Mesodermal cell (in vitro differentiated cells): ENCODE data around the gene CCN5.

Source experiments
- H3K27ac ChIP-seq: 2 replicates; pipeline ENCODE4 v1.7.0; 2013; ENCODE audit warnings: mild to moderate bottlenecking, low read depth, low read length, moderate library complexity; ENCODE audit not compliant: severe bottlenecking
- H3K36me3 ChIP-seq: 2 replicates; pipeline ENCODE4 v1.7.1; 2013; ENCODE audit warnings: mild to moderate bottlenecking, low read length, moderate library complexity; ENCODE audit not compliant: control insufficient read depth, insufficient read depth
- H3K4me1 ChIP-seq: one replicate; pipeline ENCODE4 v1.7.1; 2013; ENCODE audit warnings: mild to moderate bottlenecking, low read length; ENCODE audit not compliant: insufficient read depth, control insufficient read depth, poor library complexity, severe bottlenecking
- H3K4me3 ChIP-seq: 2 replicates; pipeline ENCODE4 v1.7.0; 2013; ENCODE audit warnings: low read length, control low read depth, mild to moderate bottlenecking; ENCODE audit not compliant: insufficient read depth, poor library complexity, severe bottlenecking; ENCODE audit errors: extremely low read depth
- H3K9me3 ChIP-seq: 2 replicates; pipeline ENCODE4 v1.7.1; 2013; ENCODE audit warnings: mild to moderate bottlenecking, low read length, moderate library complexity; ENCODE audit not compliant: control insufficient read depth
- WGBS, 2 experiments: methylation state at CpG; one replicate each; pipeline ENCODE4 v1.1.5; 2013; ENCODE audit warnings: missing lambda C conversion rate in 2 of 2; ENCODE audit not compliant: insufficient coverage in 2 of 2; 5-methylcytosine and 5-hydroxymethylcytosine counted together

Gene CCN5

DNA sequence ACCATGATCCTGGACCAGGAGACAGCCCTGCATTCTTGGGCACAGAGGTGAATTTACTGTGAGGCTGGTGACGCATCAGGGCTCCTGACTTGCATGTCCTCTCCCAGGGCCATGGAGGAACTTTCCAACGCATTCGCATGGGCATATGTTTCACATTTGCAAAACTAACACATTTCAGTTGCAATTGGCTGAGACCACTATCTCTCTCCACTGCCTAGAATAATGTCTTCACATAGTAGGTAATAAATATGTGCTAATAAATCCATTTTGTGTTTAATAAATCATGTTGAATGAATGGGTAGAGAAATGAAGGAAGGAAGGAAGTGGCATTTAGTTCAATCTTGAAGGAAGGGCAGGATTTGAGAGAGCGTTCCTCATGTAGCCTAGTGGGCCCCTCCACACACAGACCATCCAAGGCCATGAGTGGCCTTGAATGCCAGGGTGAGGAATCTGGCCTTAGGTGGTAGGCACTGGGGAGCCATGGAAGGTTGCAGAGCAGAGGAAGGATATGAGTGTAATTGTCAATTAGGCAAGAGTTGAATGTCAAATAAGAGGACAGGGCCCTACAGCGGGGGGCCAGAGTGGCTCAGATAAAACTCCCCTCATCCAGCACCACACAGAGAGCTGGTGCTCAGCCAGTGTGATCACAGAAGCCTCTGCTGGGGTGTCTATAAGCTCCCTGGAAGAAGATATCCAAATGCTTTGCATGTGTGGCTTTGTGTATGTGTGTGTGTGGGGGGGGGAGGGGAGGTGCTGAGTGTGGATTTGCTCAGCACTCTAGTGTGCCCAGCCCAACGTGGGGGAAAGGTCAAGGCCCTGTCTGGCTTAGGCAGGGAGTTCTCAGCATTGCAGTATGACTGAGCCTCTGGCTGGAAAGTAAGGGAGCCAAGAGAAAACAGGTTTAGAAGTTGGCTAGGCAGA is 30.9 kb upstream of the CCN5 start:
- H3K9me3 ChIP-seq = no peaks in the 10 kb centered on the region
- no peak overlapping the region for H3K4me3 ChIP-seq
- H3K27ac ChIP-seq = no peak overlapping the region
- 78 to 80% methylated on average over 4 to 5 of the region's 6 CpGs for WGBS, 2 experiments
- no peaks in the 10 kb centered on the region for H3K4me1 ChIP-seq
- no peaks in the 10 kb centered on the region for H3K36me3 ChIP-seq

DNA sequence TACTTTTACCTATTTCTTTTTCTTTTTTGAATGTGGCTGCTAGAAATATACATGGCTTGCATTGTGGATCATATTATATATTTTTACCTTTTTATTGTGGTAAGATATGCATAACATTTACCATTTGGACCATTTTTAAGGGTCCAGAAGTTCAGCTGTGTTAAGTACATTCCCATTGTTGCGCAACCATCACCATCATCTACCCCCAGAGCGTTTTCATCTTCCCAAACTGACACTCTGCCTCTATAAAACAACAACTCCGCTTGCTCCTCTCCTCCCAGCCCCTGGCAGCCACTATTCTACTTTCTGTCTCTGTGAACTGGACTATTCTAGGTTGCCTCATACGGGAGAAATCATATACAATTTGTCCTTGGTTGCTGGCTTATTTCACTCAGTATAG is 28.2 kb upstream of the CCN5 start:
- H3K9me3 ChIP-seq = peaks cover 3% of the 10 kb centered on the region
- WGBS, 2 experiments = 85 to 97% methylated on average over 4 of the region's 4 CpGs
- H3K36me3 ChIP-seq = no peaks in the 10 kb centered on the region
- no peak overlapping the region for H3K4me3 ChIP-seq
- no peaks in the 10 kb centered on the region for H3K4me1 ChIP-seq
- no peak overlapping the region for H3K27ac ChIP-seq

DNA sequence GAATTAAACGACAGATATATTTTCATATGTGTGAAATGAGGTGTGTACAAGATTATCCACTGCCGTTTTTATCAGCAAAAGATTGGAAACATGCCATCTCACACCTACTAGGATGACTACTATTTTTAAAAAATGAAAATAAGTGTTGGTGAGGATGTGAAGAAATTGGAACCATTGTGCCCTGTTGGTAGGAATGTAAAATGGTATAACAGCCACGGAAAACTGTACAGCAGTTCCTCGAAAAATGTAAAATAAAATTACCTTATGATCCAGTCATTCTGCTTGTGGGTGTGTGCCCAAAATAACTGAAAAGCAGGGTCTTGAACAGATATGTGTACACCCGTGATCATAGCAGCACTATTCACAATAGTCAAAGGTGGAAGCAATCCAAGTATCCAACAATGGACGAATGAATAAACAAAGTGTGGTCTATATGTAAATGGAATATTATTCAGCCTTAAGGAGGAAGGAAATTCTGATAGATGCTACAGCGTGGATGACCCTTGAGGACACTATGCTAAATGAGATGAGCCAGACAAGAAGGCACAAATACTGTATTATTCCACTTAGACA is 27.0 kb upstream of the CCN5 start:
- Histone ChIP-seq H3K27ac (no peak overlapping the region), H3K4me3 (no peak overlapping the region), H3K9me3 (peaks cover 4% of the 10 kb centered on the region), H3K4me1 (peaks cover 6% of the 10 kb centered on the region), H3K36me3 (no peaks in the 10 kb centered on the region)
- WGBS, 2 experiments = 86 to 87% methylated on average over 2 to 3 of the region's 7 CpGs

DNA sequence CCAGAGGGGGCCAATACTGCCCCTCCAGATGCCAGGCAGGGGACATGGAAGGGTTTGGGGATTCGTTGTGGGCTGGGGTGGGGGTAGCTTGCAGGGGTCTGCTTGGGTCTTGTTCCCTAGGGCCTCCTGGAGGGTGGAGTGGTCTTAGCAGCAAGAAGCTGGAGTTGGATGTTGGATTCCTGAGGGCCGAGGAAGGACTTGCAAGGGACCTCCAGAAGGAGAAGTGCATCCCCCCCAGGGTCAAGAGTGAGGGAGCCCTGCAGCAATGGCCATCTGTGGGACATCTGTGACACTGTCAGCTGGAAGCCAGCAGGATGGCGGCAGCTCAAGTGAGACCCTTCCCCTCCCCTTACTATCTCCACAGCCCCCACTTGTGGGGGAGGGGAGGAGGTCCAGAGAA is 25.4 kb upstream of the CCN5 start:
- Histone ChIP-seq H3K4me3 (no peak overlapping the region), H3K36me3 (no peaks in the 10 kb centered on the region), H3K27ac (no peak overlapping the region), H3K9me3 (peaks cover 4% of the 10 kb centered on the region), H3K4me1 (peaks cover 9% of the 10 kb centered on the region)
- WGBS, 2 experiments = 57 to 80% methylated on average over 2 of the region's 3 CpGs

DNA sequence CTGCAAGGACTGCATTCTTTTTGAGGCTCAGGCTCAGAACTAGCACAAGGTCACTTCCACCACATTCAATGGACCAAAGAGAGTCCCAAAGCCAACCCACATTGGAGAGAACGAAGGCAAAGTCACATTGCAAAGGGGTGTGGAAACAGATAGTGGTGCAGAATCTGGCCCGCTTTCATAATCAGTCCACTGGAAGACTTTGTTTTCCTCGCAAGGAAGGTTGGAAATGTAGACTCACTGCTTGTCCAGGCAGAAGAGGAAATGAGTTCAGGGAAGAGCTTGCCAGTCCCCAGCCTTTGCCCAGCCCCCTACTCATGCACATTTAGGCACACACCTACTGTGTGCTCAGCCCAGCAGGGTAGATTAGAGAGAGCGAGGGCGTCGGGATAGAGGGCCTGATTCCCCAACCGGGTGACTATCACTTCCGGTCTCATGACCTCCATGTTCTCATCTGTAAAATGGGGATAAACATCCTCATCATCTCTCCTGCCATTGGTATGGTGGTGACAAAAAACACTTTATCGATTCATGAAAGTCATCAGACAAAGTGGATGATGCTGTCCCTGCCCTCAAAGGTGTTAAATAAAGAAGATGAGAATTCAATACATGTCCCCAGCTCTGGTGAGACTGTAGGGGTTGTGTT is 24.3 kb upstream of the CCN5 start:
- Histone ChIP-seq H3K9me3 (peaks cover 4% of the 10 kb centered on the region), H3K4me3 (no peak overlapping the region), H3K27ac (no peak overlapping the region), H3K36me3 (no peaks in the 10 kb centered on the region), H3K4me1 (peaks cover 9% of the 10 kb centered on the region)
- 90 to 93% methylated on average over 4 to 7 of the region's 9 CpGs for WGBS, 2 experiments

DNA sequence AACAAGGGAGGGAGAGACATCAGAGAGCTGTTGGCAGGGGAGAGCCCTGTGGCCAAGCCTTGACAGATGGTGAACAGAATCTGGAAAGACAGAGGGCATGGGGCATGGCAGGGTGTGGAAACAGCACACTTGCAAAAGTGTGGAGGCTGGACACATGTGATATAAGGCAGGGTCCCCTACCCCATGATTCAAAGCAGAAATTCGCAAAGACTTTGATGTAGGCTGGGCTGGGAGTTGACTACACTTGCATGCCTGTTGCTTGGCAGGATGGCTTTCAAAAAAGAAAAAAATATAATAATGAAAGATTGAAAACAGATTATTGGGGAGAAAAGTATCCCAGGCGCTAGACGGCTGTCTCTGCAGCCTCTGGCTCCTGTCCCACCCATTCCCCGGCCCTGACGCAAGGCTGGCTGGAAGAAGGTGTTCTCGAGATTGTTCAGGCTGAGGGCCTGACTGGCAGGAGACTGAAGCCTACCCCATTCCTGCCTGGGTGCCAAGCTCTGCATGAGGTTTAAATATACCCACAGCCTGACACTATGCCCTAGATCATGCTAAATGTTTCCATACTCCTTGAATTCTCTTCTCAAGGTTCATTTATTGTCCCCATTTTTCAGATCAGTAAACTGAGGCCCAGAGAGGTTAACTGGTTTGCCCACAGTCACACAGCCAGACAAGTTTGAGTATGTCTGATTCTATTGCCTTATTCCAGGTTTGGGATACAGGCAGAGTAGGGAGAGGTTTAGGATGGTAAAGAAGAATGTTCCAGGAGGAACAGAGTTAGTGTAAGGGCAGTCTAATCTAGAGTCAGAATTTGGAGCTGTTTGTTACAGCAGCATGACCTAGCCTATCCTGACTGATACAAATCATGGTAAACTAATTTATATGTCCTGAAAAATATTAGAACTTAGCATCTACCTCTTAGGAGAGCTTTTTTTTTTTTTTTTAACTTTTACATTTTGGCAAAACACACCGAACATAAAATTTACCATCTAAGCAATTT is 23.4 kb upstream of the CCN5 start:
- H3K27ac ChIP-seq = no peak overlapping the region
- H3K4me1 ChIP-seq = peaks cover 9% of the 10 kb centered on the region
- H3K9me3 ChIP-seq = peaks cover 4% of the 10 kb centered on the region
- 90% methylated on average over 6 of the region's 7 CpGs for WGBS, 2 experiments
- H3K36me3 ChIP-seq = no peaks in the 10 kb centered on the region
- H3K4me3 ChIP-seq = no peak overlapping the region

DNA sequence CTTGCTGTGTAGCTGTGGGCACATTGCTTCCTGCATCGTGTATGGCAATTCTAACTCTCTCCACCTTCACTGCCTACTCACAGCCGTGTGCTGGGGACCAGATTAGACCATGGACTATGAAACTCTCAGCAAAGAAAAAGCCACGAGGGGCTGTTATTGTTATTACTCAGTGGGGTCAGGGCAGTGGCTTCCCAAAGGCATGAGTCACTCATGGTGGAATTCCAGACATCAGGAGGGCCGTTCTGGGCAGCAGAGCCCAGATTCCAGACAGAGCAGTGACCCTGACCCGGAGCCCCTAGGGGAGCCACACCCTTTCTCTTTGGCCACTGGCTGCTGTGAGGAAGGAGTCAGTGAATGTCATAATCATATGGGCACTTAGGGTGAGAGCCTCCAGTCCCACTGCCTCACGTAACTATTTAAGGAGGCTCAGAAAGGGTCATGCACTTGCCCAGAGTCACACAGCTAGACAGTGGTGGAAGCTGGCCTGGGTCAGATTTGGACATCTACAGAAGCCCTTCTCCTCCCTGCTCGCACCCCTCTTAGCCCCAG is 22.2 kb upstream of the CCN5 start:
- Histone ChIP-seq H3K9me3 (peaks cover 4% of the 10 kb centered on the region), H3K4me1 (peaks cover 9% of the 10 kb centered on the region), H3K36me3 (no peaks in the 10 kb centered on the region), H3K27ac (peak overlapping the region; percentile 84), H3K4me3 (no peak overlapping the region)
- WGBS, 2 experiments = 38 to 72% methylated on average over 5 to 6 of the region's 7 CpGs

DNA sequence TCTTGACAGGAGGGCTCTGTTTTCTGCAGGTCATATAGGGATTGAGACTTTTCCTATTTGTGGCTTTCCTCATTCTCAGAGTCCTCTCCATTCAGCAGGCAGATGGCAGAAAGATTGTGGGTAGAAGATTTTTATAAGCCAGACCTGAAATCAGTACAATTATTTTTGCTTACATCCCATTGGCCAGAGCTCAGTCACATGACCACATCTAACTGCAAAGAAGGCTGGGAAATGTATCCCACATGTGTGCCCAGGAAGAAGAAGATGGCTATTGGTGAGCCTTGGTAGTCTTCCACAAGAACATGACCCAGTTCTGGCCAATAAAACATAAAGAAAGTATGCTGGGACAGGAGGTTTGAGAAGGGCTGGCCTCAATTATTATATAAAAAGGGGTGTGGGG is 21.5 kb upstream of the CCN5 start:
- Histone ChIP-seq H3K4me1 (peaks cover 9% of the 10 kb centered on the region), H3K4me3 (no peak overlapping the region), H3K36me3 (no peaks in the 10 kb centered on the region), H3K9me3 (peaks cover 4% of the 10 kb centered on the region), H3K27ac (peak overlapping the region; percentile 84)

DNA sequence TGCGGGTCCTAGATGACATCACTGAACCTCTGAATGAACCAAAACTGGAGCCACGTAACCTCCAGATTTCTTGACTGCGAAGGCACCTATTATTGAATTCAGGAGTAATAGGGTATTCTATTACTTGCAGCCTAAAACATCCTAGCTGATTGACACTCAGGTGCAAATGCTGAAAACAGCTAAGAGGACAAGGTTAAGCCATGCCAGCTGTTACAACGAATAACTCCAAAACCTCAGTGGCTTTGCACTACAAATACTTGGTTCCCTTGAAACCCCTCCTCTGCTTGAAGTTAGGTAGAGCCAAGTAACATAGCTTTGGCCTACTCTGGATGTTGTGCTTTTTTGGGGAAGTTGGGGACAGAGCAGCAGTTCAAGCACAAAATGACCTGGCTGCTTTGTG is 21.0 kb upstream of the CCN5 start:
- 96 to 100% methylated on average over 2 of the region's 4 CpGs for WGBS, 2 experiments
- H3K9me3 ChIP-seq = peaks cover 4% of the 10 kb centered on the region
- H3K27ac ChIP-seq = no peak overlapping the region
- peaks cover 9% of the 10 kb centered on the region for H3K4me1 ChIP-seq
- H3K36me3 ChIP-seq = no peaks in the 10 kb centered on the region
- H3K4me3 ChIP-seq = no peak overlapping the region

DNA sequence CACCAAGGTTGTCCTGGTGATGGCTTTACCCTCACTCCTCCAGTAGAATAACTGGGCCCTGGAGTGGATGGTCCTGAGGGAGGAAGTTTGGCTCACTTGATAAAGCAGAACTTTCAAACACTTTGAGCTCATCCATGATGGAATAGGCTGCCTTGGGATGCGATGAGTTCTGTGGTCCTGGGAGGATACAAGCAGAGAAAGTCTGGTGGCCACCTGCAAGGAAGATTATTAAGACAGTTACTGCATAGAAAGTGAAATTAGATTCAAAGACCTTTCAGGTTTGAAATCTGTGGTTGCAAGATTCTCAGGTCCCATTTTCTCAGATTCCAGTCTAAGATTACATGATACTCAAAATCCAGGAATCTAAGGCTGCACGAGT is 19.9 kb upstream of the CCN5 start:
- H3K4me3 ChIP-seq = no peak overlapping the region
- H3K4me1 ChIP-seq = peaks cover 9% of the 10 kb centered on the region
- 86 to 89% methylated on average over 1 of the region's 2 CpGs for WGBS, 2 experiments

More for the DNA sequence above, 19.9 kb upstream of the CCN5 start:
- Histone ChIP-seq H3K36me3 (no peaks in the 10 kb centered on the region), H3K27ac (no peak overlapping the region), H3K9me3 (peaks cover 4% of the 10 kb centered on the region)
